ENCODE measurements around the gene SYNDIG1.

SYNDIG1 gene

GRCh38 chr20:24600012-24600411, 130.6 kb downstream of the SYNDIG1 start:
- ATAC-seq (replicated peaks; ENCODE audit: extremely low read depth, poor library complexity, severe bottlenecking) (no peak), DNase-seq (ENCODE audit: low spot score in 2 of 2) (no peak)
- H3K36me3 Mint-ChIP-seq (ENCODE audit: insufficient read depth) = no peaks in the 10 kb centered on the region
- H3K9me3 Mint-ChIP-seq = peaks cover 32% of the 10 kb centered on the region
- H3K4me1 Mint-ChIP-seq = no peaks in the 10 kb centered on the region
- no peak overlapping the region for H3K27ac Mint-ChIP-seq (ENCODE audit: low read depth)
- peaks cover 61% of the 10 kb centered on the region for H3K27me3 Mint-ChIP-seq
- no peak overlapping the region for H3K4me3 Mint-ChIP-seq

GRCh38 chr20:24603454-24603853, 134.0 kb downstream of the SYNDIG1 start:
- no peak for DNase-seq (ENCODE audit: low spot score in 2 of 2)
- H3K4me1 Mint-ChIP-seq = no peaks in the 10 kb centered on the region
- H3K4me3 Mint-ChIP-seq = no peak overlapping the region
- H3K9me3 Mint-ChIP-seq = peaks cover 32% of the 10 kb centered on the region
- no peak overlapping the region for H3K27ac Mint-ChIP-seq (ENCODE audit: low read depth)
- H3K27me3 Mint-ChIP-seq = peaks cover 29% of the 10 kb centered on the region
- ATAC-seq (replicated peaks; ENCODE audit: extremely low read depth, poor library complexity, severe bottlenecking) = no peak
- no peaks in the 10 kb centered on the region for H3K36me3 Mint-ChIP-seq (ENCODE audit: insufficient read depth)

GRCh38 chr20:24604966-24605665, 135.7 kb downstream of the SYNDIG1 start:
- Mint-ChIP-seq H3K9me3 (peaks cover 27% of the 10 kb centered on the region), H3K4me1 (no peaks in the 10 kb centered on the region), H3K36me3 (ENCODE audit: insufficient read depth) (no peaks in the 10 kb centered on the region), H3K4me3 (no peak overlapping the region), H3K27ac (ENCODE audit: low read depth) (no peak overlapping the region), H3K27me3 (peaks cover 14% of the 10 kb centered on the region)
- ATAC-seq (replicated peaks; ENCODE audit: extremely low read depth, poor library complexity, severe bottlenecking) (no peak), DNase-seq (ENCODE audit: low spot score in 2 of 2) (no peak)

GRCh38 chr20:24605937-24606455, 136.6 kb downstream of the SYNDIG1 start:
- ATAC-seq (replicated peaks; ENCODE audit: extremely low read depth, poor library complexity, severe bottlenecking) (no peak), DNase-seq (ENCODE audit: low spot score in 2 of 2) (no peak)
- Mint-ChIP-seq H3K9me3 (peaks cover 20% of the 10 kb centered on the region), H3K27ac (ENCODE audit: low read depth) (no peak overlapping the region), H3K27me3 (peaks cover 14% of the 10 kb centered on the region), H3K36me3 (ENCODE audit: insufficient read depth) (no peaks in the 10 kb centered on the region), H3K4me3 (no peak overlapping the region), H3K4me1 (no peaks in the 10 kb centered on the region)

GRCh38 chr20:24607402-24607801, 138.0 kb downstream of the SYNDIG1 start:
- Mint-ChIP-seq H3K27me3 (peaks cover 16% of the 10 kb centered on the region), H3K4me1 (no peaks in the 10 kb centered on the region), H3K36me3 (ENCODE audit: insufficient read depth) (no peaks in the 10 kb centered on the region), H3K27ac (ENCODE audit: low read depth) (no peak overlapping the region), H3K9me3 (peaks cover 7% of the 10 kb centered on the region), H3K4me3 (no peak overlapping the region)
- ATAC-seq (replicated peaks; ENCODE audit: extremely low read depth, poor library complexity, severe bottlenecking) = no peak
- DNase-seq (ENCODE audit: low spot score in 2 of 2) = no peak

GRCh38 chr20:24608926-24609667, 139.7 kb downstream of the SYNDIG1 start:
- H3K27ac Mint-ChIP-seq (ENCODE audit: low read depth) = no peak overlapping the region
- H3K27me3 Mint-ChIP-seq = peaks cover 20% of the 10 kb centered on the region
- no peaks in the 10 kb centered on the region for H3K9me3 Mint-ChIP-seq
- no peak for ATAC-seq (replicated peaks; ENCODE audit: extremely low read depth, poor library complexity, severe bottlenecking)
- no peaks in the 10 kb centered on the region for H3K36me3 Mint-ChIP-seq (ENCODE audit: insufficient read depth)
- DNase-seq (ENCODE audit: low spot score in 2 of 2) = no peak
- H3K4me3 Mint-ChIP-seq = no peak overlapping the region
- no peaks in the 10 kb centered on the region for H3K4me1 Mint-ChIP-seq

GRCh38 chr20:24609757-24610156, 140.3 kb downstream of the SYNDIG1 start:
- H3K27ac Mint-ChIP-seq (ENCODE audit: low read depth) = no peak overlapping the region
- no peaks in the 10 kb centered on the region for H3K4me1 Mint-ChIP-seq
- ATAC-seq (replicated peaks; ENCODE audit: extremely low read depth, poor library complexity, severe bottlenecking) = no peak
- H3K36me3 Mint-ChIP-seq (ENCODE audit: insufficient read depth) = no peaks in the 10 kb centered on the region
- H3K9me3 Mint-ChIP-seq = no peaks in the 10 kb centered on the region
- no peak for DNase-seq (ENCODE audit: low spot score in 2 of 2)
- H3K4me3 Mint-ChIP-seq = no peak overlapping the region
- peaks cover 23% of the 10 kb centered on the region for H3K27me3 Mint-ChIP-seq

- ATAC-seq (replicated peaks; ENCODE audit: extremely low read depth, poor library complexity, severe bottlenecking) = no peak
These were observed 141.1 kb downstream of the SYNDIG1 start for GRCh38 chr20:24610341-24611115.

GRCh38 chr20:24611360-24612140, 142.1 kb downstream of the SYNDIG1 start:
- no peak overlapping the region for H3K4me3 Mint-ChIP-seq
- H3K27me3 Mint-ChIP-seq = peaks cover 23% of the 10 kb centered on the region
- DNase-seq (ENCODE audit: low spot score in 2 of 2) (no peak), ATAC-seq (replicated peaks; ENCODE audit: extremely low read depth, poor library complexity, severe bottlenecking) (no peak)
- H3K4me1 Mint-ChIP-seq = no peaks in the 10 kb centered on the region
- H3K9me3 Mint-ChIP-seq = no peaks in the 10 kb centered on the region
- peaks cover 2% of the 10 kb centered on the region for H3K36me3 Mint-ChIP-seq (ENCODE audit: insufficient read depth)
- H3K27ac Mint-ChIP-seq (ENCODE audit: low read depth) = no peak overlapping the region

More at GRCh38 chr20:24610341-24611115, 141.1 kb downstream of the SYNDIG1 start:
- peaks cover 2% of the 10 kb centered on the region for H3K36me3 Mint-ChIP-seq (ENCODE audit: insufficient read depth)
- no peak overlapping the region for H3K27ac Mint-ChIP-seq (ENCODE audit: low read depth)
- H3K27me3 Mint-ChIP-seq = peaks cover 23% of the 10 kb centered on the region
- H3K4me3 Mint-ChIP-seq = no peak overlapping the region
- no peak for DNase-seq (ENCODE audit: low spot score in 2 of 2)
- no peaks in the 10 kb centered on the region for H3K4me1 Mint-ChIP-seq
- H3K9me3 Mint-ChIP-seq = no peaks in the 10 kb centered on the region

GRCh38 chr20:24612799-24613775, 143.7 kb downstream of the SYNDIG1 start:
- Mint-ChIP-seq H3K4me1 (no peaks in the 10 kb centered on the region), H3K36me3 (ENCODE audit: insufficient read depth) (peaks cover 2% of the 10 kb centered on the region), H3K27me3 (peaks cover 32% of the 10 kb centered on the region), H3K27ac (ENCODE audit: low read depth) (no peak overlapping the region), H3K4me3 (no peak overlapping the region), H3K9me3 (no peaks in the 10 kb centered on the region)
- no peak for ATAC-seq (replicated peaks; ENCODE audit: extremely low read depth, poor library complexity, severe bottlenecking)
- no peak for DNase-seq (ENCODE audit: low spot score in 2 of 2)

GRCh38 chr20:24614341-24614740, 144.9 kb downstream of the SYNDIG1 start:
- H3K4me1 Mint-ChIP-seq = no peaks in the 10 kb centered on the region
- DNase-seq (ENCODE audit: low spot score in 2 of 2) = no peak
- H3K4me3 Mint-ChIP-seq = no peak overlapping the region
- H3K36me3 Mint-ChIP-seq (ENCODE audit: insufficient read depth) = peaks cover 2% of the 10 kb centered on the region
- no peak for ATAC-seq (replicated peaks; ENCODE audit: extremely low read depth, poor library complexity, severe bottlenecking)
- peaks cover 41% of the 10 kb centered on the region for H3K27me3 Mint-ChIP-seq
- no peaks in the 10 kb centered on the region for H3K9me3 Mint-ChIP-seq
- no peak overlapping the region for H3K27ac Mint-ChIP-seq (ENCODE audit: low read depth)
